Stimulated activated CD8-positive, alpha-beta memory T cell treated with anti-CD3 and anti-CD28 coated beads, Interleukin-4, amount 100 ng/mL, for 48 hours (primary cell): ENCODE measurements around the gene GPM6B.
"Not testable (repeated sequence)": the region's sequence is repeated elsewhere in the genome, so short reads cannot be mapped to it uniquely, and the experiment has no call there.

Experiments
- DNase-seq: peaks from one replicate; pipeline ENCODE4 v3.0.0-alpha.2; 2020

GPM6B gene

DNA sequence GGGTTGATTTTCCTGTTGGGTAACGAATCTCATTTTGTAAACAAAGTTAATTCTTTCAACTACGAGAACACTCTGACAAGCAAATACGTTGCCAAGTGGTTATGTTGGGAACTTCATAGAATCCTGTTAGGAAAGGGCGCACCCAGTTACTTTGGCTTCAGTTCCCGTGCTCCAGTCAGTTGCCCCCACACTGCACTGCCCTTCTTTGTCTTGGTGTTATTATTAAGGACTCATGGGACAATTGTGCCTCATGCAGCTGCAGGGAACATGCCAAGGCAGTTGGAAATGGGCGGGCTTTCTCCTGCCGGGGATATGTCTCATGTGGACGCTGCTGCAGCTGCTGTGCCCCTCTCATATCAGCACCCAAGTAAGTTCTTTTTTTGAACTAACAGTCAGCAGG is 53.4 kb downstream of the GPM6B start:
- no peak for DNase-seq

DNA sequence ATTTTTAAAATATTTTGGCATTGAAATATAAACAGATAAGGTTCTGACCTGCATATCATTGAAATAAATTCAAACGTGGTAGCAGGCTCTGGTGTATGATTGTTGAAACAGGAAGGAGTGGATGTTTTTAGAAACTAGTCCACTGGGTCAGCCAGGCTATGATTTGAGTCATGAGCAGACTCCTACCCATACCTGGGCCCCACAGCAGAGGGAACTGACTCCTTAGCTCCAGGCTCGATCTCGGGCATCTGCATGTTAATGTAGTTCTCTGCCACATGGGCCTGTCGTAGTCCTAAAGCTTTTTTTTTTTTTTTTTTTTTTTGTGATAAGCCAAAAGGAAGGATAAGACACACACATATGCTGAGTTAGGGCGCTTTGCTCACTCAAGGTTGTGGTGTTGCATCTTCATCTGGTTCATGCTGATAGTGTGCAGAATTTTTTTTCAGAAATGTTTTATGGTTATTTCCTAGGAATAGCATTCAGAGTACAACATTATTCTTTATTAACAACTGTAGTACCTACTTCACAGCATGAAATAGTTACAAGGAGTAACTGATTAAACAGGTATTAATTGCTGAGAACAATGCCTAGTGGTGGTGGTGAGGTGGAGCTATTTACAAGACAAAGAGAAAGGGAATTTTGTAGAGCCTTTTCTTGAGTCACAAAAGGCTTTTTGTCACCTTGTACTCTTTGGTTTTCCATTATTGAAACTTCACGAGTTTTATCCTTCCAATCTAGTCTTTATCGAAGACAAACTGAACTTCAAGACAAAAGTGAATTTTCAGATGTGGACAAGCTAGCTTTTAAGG is 55.1 kb downstream of the GPM6B start:
- DNase-seq, result no peak

DNA sequence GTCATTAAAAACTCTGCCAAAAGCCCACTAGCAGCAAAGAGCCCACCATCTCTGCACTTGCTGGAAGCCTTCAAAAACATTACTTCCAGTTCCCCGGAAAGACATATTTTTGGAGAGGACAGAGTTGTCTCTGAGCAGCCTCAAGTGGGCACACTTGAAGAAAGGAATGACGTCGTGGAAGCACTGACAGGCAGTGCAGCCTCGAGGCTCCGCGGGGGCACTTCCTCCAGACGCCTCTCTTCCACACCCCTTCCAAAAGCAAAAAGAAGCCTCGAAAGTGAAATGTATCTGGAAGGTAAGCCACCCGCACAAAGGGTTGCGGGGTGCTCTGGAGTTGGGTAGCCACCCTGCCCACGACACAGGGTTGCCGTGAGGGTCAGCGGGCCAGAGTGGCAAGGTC is 56.5 kb downstream of the GPM6B start:
- no peak for DNase-seq

DNA sequence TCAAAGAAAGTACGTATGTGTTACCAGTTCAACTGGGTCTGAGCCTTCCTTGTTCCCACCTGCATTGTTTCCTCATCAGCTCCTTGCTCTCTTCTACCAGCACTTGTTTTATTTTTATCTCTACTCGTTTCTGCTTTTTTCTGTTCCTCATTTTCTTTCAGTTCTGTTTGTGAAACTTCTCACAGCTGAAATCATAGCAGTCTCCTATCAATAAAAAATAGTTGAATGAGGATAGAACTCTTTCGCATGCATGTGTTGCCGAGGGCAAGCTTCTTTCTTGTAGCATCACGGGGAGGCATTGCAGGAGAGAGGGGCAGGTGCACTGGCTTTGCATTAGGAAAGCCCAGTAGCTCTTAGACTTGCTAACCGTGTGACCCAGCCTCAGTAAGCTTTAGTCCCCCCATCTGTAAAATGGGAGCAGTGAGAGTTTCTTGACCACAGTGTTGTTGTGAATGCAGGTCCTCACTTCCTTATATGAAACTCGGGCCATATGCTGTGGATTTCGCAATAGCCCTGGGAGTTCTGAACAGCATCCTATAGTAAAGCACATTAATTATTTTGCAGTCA is 57.7 kb downstream of the GPM6B start:
- no peak for DNase-seq

DNA sequence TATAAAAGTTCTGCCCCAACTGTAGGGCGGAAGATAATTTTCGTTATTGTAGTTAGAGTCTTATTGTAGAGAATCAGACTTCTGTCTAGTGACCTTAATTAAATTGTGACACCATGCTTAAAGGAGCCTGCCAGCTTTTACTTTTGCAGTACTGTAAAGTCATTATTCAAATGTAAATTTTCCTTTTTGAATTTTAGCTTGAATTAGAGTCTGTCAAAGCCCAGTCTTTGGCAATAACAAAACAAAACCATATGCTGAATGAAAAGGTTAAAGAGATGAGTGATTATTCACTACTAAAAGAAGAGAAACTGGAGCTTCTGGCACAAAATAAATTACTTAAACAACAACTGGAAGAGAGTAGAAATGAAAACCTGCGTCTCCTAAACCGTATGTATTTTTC is 60.5 kb downstream of the GPM6B start:
- DNase-seq, result no peak

DNA sequence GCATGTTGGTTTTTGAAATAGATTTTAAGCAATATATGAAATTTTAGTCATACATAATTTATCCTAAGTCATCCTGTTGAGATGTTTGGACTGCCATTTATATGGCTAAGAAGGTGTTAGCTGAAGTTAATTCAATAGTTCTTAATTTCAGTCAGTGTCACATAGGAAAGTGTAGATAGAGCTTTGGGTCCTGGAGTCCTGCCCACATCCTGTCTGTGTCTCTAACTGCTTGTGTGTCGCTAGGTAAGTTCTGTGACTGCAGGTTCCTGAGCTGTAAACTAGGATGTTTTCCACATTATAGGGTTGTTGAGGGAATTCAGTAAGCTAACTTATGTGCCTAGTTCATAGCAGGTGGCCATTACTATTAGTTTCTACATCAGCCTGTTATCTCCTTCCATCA is 61.6 kb downstream of the GPM6B start:
- DNase-seq, result no peak

DNA sequence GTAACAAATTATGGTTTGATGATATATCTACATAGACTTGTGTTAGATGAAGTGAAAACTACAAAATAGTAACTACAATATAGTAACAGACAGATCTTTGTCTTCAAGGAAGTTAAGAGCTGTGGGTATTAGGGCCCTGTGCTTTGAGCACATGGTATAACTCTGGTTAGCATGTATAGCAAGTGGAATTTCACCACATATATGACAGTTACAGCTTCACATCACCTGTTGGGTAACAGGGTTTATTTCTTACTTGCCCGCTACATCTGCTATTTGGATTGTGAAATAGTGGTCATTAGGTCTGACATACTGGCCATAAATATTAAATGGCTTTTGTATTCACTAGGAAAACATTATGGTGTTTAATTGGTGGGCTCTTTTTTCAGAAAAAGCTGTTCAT is 62.1 kb downstream of the GPM6B start:
- DNase-seq, result no peak

DNA sequence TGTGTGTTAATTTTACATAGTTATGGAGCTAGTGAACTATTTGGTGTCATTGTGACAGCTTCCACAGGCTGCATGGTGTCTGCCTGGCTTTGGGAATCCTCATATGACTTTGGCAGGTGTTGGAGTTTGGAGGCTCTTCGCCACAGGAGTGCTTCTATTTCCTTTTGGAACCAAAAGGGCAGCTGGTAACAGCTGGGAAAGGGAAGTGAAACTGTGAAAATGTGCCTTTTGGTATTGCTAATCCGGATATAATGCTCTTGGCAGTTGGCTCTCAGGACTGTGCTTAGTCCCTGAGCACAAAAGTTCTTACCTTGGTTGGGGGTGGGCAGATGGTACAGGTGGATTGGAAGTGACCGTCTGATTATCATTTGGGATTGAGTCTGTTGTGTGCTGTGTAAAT is 64.2 kb downstream of the GPM6B start:
- no peak for DNase-seq

DNA sequence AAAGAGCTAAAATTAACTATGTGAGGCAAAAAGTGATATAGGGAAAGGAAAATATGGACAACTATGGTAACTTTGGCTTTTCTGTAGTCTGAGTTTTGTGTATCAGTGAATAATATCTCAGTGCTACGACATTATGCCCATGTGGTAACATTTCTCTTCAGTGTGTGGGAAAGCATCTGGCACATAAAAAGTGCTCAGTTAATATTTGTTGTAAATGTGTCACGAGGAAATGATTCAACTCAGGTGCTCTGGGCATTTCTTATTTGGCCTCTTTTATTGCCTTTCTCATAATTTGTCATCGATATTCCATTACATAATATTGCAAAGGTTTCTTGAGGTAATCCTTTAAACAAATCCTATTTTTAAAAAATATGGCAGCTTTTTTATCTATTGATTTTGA is 64.8 kb downstream of the GPM6B start:
- no peak for DNase-seq

DNA sequence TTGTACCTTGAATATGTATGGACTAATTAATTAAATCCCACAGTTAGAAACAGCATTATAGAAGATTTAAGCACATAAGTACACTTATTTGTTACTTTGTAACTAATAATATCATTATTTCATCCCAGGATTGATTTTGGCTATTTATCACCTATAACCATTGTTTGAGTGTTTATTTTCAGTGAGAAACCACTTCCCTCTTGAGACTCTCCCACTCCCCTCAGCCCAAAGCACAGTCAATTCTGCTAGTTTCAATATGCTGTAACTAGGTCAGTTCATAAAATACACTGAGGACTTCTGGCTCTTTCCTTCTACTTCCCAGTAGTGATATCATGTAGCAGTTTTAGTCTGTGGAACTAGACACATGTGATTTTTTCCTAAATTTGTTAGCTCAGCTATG is 66.1 kb downstream of the GPM6B start:
- no peak for DNase-seq

DNA sequence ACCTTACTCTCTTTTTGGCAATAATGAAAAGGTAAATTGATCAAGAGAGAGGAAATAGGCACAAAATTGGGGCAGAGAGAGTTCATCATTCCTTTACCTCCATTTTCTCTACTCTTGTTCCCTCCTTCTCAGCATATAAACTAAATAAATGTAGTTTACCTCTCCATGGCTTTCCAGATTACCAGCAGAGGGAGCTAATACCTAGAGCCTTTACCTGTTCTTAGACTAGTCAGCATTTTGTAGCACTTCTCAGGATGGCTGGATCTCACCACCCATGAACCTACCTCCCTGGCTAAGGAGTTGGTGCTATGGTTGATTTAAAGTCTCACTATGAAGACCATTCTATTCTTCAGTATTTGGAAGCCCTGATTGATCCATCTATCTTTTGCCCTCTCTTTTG is 66.7 kb downstream of the GPM6B start:
- no peak for DNase-seq

DNA sequence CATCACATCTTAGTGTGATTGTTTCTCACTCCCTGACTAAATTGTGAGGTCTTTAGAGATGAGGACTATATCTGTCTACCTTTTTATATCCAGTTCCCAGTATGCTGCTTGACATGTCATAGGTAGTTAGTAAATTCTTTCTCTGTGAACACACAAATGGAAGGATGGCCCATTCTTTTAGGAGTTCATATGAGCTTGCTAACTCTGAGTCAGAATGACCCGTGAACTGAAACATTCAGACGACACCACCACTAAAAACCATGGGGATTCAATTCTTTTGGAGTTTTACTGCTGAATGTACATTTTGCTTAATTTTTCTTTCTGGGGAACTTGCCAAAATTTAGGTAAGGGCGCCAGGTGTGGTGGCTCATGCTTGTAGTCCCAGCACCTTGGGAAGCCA is 68.4 kb downstream of the GPM6B start:
- no peak for DNase-seq

DNA sequence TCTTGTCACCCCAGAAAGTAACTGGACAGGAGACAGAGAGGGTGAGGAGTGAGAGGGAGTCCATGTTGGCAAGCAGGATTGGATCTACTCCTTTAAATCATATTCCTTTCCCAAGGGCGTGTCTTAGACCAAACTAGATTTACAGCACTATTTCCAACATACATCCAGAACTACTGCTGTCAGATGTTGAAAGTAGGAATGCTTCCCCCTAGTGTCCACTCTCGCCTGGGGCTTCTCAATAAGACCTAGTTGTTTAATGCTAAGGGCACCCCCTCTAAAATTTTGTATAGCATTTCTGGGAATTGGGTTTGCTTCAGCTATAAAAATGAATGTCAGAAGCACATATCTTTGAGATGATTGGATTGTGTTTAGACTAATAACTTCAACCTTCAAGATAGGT is 69.1 kb downstream of the GPM6B start:
- no peak for DNase-seq

DNA sequence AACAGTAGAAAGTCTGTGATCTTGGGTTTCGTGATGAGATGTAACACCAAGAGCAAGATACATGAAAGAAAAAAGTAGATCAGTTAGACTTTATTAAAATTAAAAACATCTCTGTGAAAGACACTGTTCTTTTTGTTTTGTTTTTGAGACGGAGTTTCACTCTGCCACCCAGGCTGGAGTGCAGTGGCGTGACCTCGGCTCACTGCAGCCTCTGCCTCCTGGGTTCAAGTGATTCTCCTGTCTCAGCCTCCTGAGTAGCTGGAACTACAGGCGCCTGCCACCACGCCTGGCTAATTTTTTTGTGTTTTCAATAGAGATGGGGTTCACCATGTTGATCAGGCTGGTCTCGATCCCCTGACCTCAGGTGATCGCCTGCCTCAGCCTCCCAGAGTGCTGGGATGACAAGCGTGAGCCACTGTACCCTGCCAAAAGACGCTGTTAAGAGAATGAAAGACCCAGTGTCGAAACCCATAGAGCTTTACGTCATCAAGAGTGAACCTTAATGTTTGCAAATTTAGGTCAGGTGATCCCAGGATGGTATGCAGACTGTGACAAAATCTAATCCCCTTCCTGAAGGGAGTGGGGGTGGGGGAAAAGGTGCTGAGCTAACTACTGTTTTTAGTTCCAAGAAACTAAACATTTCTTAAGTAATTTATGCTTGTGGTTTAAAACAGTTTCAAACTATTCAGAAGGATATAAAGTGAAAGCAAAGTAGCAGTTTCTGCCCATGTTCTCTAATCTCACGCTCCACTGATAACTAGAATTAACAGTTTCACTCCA is 74.3 kb downstream of the GPM6B start:
- peak; percentile 43 for DNase-seq

DNA sequence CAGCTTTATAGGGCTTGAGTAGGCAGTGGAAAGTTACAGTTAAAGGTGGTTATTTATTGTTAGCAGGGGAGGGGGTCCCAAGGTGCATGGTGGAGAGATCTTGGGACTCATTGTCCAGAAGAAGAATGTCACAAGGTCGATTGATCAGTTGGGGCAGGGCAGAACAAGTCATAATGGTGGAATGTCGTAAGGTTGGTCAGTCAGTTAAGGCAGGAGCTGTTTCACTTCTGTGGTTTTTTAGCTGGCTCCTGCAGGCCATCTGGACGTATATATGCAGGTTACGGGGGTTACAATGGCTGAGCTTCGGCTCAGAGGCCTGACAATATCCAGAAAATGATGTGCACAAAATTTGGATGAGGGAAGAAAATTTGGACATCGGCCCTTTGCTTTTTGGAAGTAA is 75.2 kb downstream of the GPM6B start:
- no peak for DNase-seq

DNA sequence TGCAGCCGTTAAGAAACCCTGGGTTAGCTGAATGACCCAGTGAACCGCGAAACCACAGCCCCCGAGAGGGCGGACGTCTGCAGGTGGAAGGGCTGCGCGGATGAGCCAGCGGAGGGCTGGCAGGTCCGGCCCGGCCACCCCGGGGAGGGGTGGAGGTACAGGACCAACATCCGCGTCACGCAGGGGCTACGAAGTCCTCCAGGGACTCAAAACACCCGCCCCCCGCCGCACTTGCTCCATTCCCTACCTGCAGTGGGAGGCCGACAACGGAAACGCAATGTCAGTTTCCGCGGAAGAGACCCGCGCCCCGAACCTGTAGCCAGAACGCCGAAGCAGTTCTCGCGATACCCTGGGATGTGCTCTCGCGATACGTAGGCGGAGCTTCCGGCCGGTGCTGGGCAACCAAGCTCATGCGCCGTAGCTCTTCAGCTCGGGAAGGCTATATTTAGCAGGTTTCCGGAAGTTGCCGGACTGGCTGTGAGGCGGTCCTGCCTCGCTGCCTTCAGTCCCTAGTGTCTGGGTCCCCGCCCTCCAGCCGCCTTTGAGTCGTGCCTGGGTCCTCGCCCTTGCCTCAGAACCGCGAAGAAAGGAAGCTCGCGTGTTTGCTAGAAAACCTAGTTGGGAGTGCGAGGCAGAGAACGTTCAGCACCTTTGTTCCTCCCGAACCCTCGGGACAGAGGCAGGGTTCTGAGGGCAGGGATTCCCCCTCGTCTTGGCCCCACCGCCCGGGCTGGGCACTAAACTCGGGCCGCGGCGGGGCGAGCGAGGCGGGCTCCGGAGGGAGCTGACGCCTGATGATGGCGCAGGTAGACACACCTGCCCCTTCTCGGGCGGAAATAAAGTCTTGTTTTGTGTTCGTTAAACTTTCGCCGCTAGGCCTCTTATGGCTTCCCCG is 82.4 kb downstream of the GPM6B start, which contains the start of the genes OFD1 and TRAPPC2:
OFD1 (plus strand) TSS at position 471 of the 895 bp plus-strand sequence; CDS start at position 795, 324 bp downstream.
TRAPPC2 (minus strand) TSS at position 343 of the 895 bp plus-strand sequence. CDS start 14,657 bp downstream, outside the sequence.
- DNase-seq, result peak; percentile 88

DNA sequence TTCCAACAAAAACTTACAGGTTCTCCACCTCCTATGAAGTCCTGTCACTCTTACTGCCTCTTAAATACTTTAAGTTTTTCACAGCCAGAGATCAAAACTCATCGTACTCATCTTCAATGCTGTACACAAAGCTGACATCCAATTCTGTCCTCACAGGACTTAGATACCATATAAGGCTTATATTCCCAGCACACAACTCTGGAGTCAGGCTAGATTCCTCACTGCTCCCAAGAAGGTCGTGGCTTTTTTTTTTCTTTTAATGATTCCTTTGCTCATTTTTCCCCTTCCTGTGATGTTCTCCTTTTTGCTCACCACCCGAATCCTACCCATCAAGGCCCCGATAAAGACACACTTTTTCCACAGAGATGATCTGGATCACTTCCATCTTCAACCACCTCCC is 83.4 kb downstream of the GPM6B start:
- DNase-seq, result no peak

DNA sequence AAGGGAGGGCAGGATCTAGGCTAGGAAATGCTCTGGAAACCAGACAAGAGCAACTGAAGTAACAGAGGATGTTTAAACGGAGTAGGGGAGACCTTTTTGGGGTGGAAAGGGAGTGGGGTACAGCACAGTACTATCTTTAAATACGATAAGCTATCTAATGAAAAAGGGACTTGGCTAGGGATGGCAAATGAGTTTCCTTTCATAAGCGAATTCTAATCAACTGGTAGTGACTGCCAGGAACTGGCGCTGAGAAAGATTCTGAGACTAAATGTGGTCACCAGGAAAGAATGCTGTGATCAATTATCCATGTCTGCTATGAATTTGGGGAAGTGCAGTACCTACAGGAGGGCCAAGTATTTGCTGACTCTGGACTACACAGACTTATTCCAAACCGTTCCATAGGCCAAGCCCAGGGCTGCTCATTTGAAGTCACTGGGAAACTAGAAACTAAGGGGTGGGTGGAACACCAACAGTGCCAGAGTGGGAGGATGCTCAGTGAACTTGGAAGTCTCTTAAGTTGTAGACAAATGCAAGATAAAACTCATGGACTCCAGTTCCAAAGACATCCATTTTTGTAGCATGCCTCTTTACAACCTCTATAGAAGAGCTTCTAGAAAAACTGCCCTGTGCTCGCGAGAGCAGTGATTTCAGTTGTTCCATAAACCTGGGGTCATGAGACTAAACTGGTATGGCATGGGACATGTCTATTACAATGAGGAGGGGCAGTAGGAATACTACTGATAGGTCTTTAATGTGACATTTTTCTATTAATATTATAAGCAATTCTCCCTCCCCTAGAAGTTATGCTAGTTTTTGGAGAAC is 84.4 kb downstream of the GPM6B start:
- DNase-seq, result no peak

DNA sequence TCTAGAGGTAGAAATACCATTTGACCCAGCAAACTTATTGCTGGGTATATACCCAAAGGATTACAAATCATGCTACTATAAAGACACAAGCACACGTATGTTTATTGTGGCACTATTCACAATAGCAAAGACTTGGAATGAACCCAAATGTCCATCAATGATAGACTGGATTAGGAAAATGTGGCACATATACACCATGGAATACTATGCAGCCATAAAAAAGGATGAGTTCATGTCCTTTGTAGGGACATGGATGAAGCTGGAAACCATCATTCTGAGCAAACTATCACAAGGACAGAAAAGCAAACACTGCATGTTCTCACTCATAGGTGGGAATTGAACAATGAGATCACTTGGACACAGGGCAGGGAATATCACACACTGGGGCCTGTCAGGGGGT is 86.4 kb downstream of the GPM6B start:
- DNase-seq, result not testable (repeated sequence)

DNA sequence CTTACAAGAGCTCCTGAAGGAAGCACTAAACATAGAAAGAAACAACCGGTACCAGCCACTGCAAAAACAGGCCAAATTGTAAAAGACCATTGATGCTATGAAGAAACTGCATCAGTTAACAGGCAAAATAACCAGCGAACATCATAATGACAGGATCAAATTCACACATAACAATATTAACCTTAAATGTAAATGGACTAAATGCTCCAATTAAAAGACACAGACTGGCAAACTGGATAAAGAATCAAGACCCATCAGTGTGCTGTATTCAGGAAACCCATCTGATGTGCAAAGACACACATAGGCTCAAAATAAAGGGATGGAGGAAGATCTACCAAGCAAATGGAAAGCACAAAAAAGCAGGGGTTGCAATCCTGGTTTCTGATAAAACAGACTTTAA is 90.3 kb downstream of the GPM6B start:
- not testable (repeated sequence) for DNase-seq

DNA sequence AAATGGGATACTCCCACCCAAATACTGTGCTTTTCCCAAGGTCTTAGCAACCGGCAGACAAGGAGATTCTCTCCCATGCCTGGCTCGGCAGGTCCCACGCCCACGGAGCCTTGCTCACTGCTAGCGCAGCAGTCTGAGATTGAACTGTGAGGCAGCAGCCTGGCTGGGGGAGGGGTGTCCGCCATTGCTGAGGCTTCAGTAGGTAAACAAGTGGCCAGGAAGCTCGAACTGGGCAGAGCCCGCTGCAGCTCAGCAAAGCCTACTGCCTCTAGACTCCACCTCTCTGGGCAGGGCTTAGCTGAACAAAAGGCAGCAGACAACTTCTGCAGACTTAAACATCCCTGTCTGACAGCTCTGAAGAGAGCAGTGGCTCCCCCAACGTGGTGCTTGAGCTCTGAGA is 92.0 kb downstream of the GPM6B start:
- peak; percentile 33 for DNase-seq
